Dendritic cell treated with granulocyte-macrophage colony-stimulating factor and Interleukin-4, amounts not matched to agents 40 ng/mL and 50 ng/mL, for 4 days (primary cell): Measurements from ENCODE around the gene ZFYVE28.

ENCODE experiments used
- H3K27ac Mint-ChIP-seq: one replicate; pipeline ENCODE4 v1.8.0; 2022; ENCODE audit warnings: mild to moderate bottlenecking, mixed read lengths
- H3K27me3 Mint-ChIP-seq: one replicate; pipeline ENCODE4 v1.8.0; 2022; ENCODE audit warnings: mild to moderate bottlenecking, mixed read lengths
- H3K36me3 Mint-ChIP-seq: one replicate; pipeline ENCODE4 v1.8.0; 2022; ENCODE audit warnings: low read depth, mixed read lengths
- H3K4me1 Mint-ChIP-seq: one replicate; pipeline ENCODE4 v1.8.0; 2022; ENCODE audit warnings: low read depth, mixed read lengths
- H3K4me3 Mint-ChIP-seq: one replicate; pipeline ENCODE4 v1.8.0; 2022; ENCODE audit warnings: mild to moderate bottlenecking, moderate library complexity, mixed read lengths
- H3K9me3 Mint-ChIP-seq: one replicate; pipeline ENCODE4 v1.8.0; 2022; ENCODE audit warnings: mixed read lengths
- intact Hi-C: fragments of 100-400 bp; cut with micrococcal nuclease; formaldehyde crosslinking; loops from one replicate; pipeline ENCODE4 v1.15.0; 2022

The ZFYVE28 gene

DNA sequence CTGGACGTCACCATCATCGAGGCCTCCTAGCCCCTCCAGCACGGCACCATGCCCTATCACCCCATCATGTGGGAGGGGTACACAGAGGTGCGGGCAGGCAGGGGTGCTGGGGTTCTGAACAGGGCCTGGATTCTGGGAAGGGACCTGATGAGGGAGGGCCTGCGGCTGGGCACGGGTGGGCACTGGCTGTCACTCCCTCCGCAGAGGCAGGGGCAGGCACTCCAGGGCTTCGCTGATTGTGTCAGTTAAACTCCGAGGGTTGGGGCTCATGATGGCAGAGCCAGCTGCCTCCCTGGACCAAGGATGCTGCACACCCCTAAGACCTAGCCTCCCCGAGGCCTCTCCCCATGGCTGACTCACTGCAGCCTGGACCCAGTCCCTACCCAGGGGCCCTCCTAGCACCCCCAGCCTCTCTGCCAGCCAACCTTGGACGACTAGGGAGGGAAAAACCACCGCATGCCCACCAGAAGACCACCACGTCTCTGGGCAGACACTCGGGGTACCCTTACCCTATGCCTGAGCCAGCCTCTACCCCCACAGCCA lies 45.9 kb downstream of the ZFYVE28 start:
- peaks cover 2% of the 10 kb centered on the region for H3K27me3 Mint-ChIP-seq
- H3K9me3 Mint-ChIP-seq, result peaks cover 10% of the 10 kb centered on the region
- H3K36me3 Mint-ChIP-seq, result peaks cover 28% of the 10 kb centered on the region
- intact Hi-C loops, result no loop called here
- H3K4me1 Mint-ChIP-seq, result no peaks in the 10 kb centered on the region
- H3K27ac Mint-ChIP-seq, result no peak overlapping the region
- no peak overlapping the region for H3K4me3 Mint-ChIP-seq

DNA sequence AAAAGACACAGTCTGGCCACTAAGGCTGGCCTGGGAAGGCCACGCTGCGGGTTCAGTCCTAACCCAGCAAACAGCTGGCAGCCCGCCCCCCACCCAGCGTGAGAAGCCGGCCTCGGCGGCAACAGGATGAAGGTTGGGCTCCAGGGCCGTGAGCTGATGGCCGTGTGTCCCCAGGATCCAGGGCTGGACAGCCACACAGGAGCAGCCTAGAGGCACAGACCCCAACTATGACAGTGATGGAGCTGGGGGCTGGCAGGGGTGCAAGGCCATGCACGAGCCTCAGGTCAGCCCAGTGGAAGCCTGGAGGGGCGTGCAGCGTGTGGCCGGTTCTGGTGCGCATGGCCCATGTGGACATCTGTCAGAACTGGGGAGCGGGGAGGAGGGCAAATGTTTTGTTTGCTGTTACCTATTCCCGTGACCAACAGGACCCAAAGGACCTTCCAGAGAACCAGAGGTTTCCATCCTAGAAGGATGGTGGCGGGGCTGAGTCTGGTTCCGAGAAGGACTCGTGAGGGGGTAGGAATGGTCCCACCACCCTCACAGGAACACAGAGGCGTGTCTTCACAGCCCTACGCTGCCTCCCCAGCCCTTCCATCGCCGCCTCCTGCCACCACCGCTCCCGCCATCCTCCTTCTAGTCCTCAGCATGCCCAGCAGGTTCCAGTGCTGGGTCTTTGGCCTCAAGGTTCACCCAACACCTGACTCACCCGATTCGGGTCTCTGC lies 46.5 kb downstream of the ZFYVE28 start:
- H3K27me3 Mint-ChIP-seq, result peaks cover 2% of the 10 kb centered on the region
- intact Hi-C loops, result no loop called here
- no peaks in the 10 kb centered on the region for H3K4me1 Mint-ChIP-seq
- no peak overlapping the region for H3K4me3 Mint-ChIP-seq
- H3K9me3 Mint-ChIP-seq, result peaks cover 10% of the 10 kb centered on the region
- H3K27ac Mint-ChIP-seq, result no peak overlapping the region
- H3K36me3 Mint-ChIP-seq, result peaks cover 28% of the 10 kb centered on the region

DNA sequence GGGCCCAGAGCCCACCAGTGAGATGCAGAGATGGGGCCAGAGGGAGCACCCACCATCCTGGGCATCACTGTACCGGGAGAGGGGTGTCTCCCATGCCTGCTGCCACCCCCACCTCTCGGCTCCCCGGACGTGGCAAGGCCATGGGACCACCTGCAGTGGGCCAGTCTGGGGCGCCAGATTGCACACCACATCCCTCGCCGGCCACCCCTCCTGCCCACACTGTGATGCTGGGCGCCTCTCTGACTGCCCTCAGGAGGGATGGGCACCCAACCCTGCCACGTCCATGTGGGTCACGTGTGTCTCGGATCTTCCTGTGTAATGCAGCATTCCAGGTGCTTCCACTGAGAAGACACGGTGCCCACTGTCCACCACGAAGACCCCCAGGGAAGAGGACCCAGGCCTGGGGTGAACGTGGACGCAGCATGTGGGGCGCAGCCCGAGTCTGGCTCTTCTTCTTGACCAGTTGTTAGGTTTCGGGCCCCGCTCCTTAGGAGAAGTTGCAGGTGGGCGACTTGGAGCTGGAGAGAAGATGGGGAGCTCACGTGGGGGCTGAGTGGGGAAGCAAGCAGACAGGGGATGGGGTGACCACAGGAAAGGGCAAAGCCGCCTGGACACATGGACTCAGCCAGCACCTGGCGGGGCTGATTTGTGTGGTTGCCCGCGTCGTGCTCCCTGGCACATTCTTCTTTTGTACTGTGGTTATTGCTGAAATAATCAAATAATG lies 47.7 kb downstream of the ZFYVE28 start:
- intact Hi-C loops, result no loop called here
- H3K36me3 Mint-ChIP-seq, result peaks cover 28% of the 10 kb centered on the region
- H3K4me1 Mint-ChIP-seq, result no peaks in the 10 kb centered on the region
- peaks cover 10% of the 10 kb centered on the region for H3K9me3 Mint-ChIP-seq
- H3K27ac Mint-ChIP-seq, result no peak overlapping the region
- H3K27me3 Mint-ChIP-seq, result peaks cover 6% of the 10 kb centered on the region
- no peak overlapping the region for H3K4me3 Mint-ChIP-seq

DNA sequence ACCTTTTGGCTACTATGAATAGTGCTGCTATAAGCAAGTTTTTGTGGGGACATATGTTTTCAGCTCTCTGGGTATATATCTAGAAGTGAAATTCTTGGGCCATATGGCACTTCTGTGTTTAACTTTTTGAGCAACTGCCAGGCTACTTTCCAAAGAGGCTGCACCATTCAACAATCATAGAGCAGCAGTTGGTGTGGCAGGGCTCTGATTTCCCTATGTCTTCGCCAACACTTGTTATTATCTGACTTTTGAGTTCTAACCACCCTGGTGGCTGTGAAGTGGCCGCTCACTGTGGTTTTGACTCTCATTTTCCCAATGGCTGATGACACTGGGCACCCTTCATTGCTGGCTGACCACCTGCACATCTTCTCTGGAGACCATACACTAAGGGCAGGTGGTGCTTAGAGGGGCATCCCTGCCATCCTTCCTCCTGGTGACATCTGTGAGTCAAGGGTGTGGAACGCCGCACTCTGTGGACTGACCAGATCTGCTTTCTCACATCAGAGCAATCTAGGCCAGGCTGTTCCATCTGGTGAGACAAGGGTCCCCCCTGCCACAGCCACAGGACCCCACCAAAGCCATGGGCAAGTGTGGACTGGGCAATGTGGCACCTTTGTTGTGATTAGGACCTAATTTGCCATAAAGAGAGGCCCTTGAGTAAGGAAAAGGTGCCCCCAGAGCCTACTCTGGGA lies 49.6 kb downstream of the ZFYVE28 start:
- H3K9me3 Mint-ChIP-seq, result peaks cover 10% of the 10 kb centered on the region
- no peak overlapping the region for H3K4me3 Mint-ChIP-seq
- intact Hi-C loops, result no loop called here
- peaks cover 14% of the 10 kb centered on the region for H3K4me1 Mint-ChIP-seq
- no peak overlapping the region for H3K27ac Mint-ChIP-seq
- H3K27me3 Mint-ChIP-seq, result peaks cover 18% of the 10 kb centered on the region
- peaks cover 26% of the 10 kb centered on the region for H3K36me3 Mint-ChIP-seq

DNA sequence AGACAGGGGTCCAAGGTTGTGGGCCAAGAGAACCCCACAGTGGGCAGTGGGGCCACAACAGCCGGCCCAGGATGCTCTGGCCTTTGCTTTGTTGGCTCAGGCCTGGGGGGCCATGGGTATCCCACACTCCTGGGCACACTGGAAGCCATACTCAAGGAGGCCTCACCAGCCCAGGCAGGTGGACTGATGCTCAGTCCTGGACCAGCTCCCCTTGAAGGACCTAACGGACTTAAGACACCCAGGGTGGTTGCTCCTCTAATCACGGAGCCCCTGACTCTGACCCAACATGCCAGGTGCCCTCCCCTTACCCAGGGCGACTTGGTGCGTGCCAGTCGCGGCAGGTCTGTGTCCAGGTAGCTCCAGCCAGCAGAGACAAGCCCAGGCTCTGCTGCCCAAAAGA lies 50.8 kb downstream of the ZFYVE28 start:
- Mint-ChIP-seq H3K4me3 (no peak overlapping the region), H3K27ac (no peak overlapping the region), H3K36me3 (peaks cover 21% of the 10 kb centered on the region), H3K4me1 (peaks cover 18% of the 10 kb centered on the region), H3K27me3 (peaks cover 18% of the 10 kb centered on the region), H3K9me3 (peaks cover 10% of the 10 kb centered on the region)
- intact Hi-C loops, result no loop called here

DNA sequence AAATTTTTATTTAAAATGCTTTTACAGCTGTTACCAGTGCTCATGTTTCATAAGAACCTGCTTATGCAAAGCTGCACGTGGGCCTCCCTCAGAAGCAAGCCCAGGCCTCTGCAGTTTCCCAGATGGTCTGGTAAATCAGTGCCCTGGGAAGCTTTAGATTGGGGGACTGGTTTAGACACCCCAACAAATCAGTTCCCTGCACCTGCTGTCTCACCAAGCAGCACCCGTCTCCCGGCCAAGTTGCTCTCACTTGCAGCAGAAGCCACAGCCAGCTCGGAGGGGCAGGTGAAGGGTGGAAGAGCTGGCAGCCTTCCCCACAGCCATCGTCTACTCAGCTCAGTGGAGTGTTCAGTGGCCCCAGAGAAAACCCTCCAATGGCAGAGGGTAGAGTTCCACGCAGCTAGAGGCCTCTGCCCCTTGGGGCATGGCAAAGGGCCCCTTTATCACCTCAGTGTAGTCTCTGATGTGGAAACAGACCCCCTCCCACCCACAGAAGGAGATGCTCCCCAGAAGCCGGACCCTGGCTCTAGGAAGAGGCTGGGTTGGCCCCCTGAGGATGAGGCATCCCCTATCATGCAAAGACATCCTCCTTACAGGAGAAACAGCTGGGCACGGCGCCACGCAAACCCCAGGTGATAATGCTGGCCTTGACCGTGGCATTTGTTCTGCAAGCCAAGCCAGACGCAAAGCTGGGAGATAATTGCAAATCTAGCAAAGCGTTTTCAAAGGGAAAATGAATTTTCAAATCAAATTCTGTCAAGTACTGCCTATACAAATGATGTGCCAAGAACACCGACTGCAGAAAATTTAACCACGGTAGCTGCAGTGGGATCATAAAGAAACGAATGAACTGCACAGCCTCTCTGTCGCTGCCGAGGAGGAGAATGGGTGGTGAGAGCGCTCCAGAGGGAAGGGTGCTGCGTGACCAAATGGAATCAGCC lies 51.9 kb downstream of the ZFYVE28 start:
- intact Hi-C loops, result no loop called here
- no peak overlapping the region for H3K27ac Mint-ChIP-seq

DNA sequence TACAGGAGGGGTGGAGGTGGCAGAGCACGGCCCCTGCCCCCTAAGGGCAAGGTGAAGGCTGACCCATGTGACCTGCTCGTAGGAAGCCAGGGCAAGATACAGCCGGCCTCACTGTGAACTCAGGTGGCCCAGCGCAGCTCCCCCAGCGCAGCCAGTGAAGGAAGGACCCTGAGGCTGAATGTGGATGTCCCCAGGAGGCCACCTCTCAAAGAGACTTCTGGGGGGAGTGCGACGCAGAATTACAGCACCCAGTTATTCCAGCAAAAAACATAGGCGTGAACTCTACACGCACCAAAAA lies 52.6 kb downstream of the ZFYVE28 start:
- Mint-ChIP-seq H3K9me3 (peaks cover 10% of the 10 kb centered on the region), H3K36me3 (peaks cover 15% of the 10 kb centered on the region), H3K27me3 (peaks cover 18% of the 10 kb centered on the region), H3K27ac (no peak overlapping the region), H3K4me1 (peaks cover 18% of the 10 kb centered on the region), H3K4me3 (no peak overlapping the region)
- intact Hi-C loops, result no loop called here

More for the DNA sequence above, 51.9 kb downstream of the ZFYVE28 start:
- H3K36me3 Mint-ChIP-seq, result peaks cover 21% of the 10 kb centered on the region
- peaks cover 18% of the 10 kb centered on the region for H3K27me3 Mint-ChIP-seq
- no peak overlapping the region for H3K4me3 Mint-ChIP-seq
- peaks cover 10% of the 10 kb centered on the region for H3K9me3 Mint-ChIP-seq
- H3K4me1 Mint-ChIP-seq, result peaks cover 18% of the 10 kb centered on the region

DNA sequence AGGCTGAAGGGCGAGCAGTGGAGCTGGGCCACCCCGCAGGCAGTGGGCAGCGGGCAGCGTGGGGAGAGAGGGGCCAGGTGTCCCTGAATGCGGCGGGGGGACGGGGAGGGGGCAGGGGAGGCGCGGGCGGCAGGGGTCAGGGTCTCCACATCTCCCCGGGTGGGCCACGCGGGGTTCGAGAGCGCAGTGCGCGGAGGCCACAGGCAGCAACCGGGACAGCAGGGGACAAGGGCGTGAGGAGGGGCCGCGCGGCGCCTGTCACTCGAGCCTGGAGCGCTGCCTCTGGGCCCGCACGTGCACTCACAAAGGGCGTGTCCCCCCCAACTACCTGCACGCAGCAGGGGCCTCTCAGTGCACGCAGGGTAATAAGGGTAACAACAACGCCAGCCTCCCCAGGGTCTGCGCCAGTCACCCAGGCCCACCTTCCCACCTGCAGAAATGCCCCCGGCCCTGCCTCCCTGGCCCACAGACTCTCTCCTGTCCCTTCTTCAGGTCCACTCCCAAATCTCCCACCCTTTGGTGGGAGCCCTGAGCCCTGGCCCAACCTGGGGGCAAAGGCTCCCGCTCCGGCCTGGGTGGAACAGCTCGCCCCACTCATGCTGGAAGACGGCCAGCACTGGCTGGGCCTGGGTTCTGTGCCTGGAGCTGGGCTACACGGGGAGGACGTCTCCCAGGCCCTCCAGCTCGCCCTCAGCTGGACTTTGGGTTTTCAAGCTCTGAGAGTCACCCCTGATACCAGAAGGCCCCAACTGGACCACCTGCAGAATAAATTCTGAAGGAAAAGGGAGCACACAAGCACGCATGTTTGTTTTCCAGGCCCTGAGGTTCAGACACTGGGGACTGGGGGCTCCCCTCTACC lies 53.2 kb downstream of the ZFYVE28 start:
- peaks cover 9% of the 10 kb centered on the region for H3K36me3 Mint-ChIP-seq
- intact Hi-C loops, result no loop called here
- peak overlapping the region; percentile 65 for H3K4me3 Mint-ChIP-seq
- peaks cover 18% of the 10 kb centered on the region for H3K27me3 Mint-ChIP-seq
- peaks cover 10% of the 10 kb centered on the region for H3K9me3 Mint-ChIP-seq
- no peak overlapping the region for H3K27ac Mint-ChIP-seq
- H3K4me1 Mint-ChIP-seq, result peaks cover 18% of the 10 kb centered on the region

DNA sequence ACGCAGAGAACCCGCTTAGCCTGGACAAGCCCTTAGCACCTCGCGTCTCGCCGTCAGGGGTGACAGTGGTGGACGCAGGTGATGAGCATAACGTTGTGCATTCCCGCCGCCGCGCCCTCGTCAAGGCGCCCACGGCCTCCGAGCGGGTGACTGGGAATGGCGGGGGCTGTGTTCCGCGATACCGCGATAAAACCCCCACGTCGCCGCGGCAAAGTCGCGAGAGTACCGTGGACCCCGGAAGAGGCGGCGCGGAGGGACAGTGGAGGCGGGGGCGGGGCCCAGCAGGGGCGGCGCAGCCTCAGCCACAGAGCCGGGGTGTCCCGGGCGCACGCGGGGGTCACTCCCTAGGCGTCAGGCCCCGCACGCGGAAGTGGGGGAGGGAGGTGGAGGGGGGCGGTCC lies 53.8 kb downstream of the ZFYVE28 start:
- H3K4me3 Mint-ChIP-seq, result peak overlapping the region; percentile 65
- intact Hi-C loops, result no loop called here
- H3K27ac Mint-ChIP-seq, result peak overlapping the region; percentile 23
- peaks cover 10% of the 10 kb centered on the region for H3K9me3 Mint-ChIP-seq
- H3K27me3 Mint-ChIP-seq, result peaks cover 18% of the 10 kb centered on the region
- peaks cover 18% of the 10 kb centered on the region for H3K4me1 Mint-ChIP-seq
- H3K36me3 Mint-ChIP-seq, result peaks cover 5% of the 10 kb centered on the region

DNA sequence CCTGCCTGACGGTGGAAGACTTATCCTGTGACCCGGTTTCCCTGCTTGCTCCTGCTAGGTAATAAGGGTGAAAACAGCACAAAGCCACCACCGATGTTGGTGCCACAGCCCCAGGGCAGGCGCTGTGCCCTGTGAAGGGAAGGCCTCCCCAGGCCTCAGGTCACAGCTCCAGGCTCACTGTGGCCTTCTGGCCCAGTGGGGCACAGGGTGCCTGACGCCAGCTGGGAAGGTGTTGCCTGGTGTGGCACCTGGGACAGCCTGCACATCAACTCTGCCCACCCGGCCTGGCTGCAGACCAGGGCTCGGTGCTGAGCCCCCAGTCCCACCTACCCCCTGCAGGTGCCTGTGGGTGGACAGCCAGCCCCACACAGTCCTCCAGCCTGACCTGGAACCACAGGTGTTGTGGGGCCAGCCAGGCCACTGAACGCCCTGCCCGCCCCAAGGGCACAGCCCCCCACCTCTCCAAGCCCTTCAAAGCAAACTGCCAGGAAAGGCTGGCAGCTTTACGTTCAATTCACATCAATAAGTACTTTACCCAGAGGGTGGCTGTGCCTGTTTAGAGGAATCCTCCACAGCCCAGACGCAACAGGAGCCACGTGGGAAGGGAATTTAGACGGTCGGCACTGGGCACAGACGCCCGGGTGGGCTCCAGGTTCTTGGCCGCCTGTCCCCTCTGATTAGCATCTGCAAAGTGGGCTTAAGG lies 54.3 kb downstream of the ZFYVE28 start:
- H3K27ac Mint-ChIP-seq, result peak overlapping the region; percentile 23
- peaks cover 18% of the 10 kb centered on the region for H3K27me3 Mint-ChIP-seq
- peaks cover 6% of the 10 kb centered on the region for H3K9me3 Mint-ChIP-seq
- H3K36me3 Mint-ChIP-seq, result peaks cover 4% of the 10 kb centered on the region
- peak overlapping the region; percentile 65 for H3K4me3 Mint-ChIP-seq
- peaks cover 18% of the 10 kb centered on the region for H3K4me1 Mint-ChIP-seq
- intact Hi-C loops, result no loop called here

DNA sequence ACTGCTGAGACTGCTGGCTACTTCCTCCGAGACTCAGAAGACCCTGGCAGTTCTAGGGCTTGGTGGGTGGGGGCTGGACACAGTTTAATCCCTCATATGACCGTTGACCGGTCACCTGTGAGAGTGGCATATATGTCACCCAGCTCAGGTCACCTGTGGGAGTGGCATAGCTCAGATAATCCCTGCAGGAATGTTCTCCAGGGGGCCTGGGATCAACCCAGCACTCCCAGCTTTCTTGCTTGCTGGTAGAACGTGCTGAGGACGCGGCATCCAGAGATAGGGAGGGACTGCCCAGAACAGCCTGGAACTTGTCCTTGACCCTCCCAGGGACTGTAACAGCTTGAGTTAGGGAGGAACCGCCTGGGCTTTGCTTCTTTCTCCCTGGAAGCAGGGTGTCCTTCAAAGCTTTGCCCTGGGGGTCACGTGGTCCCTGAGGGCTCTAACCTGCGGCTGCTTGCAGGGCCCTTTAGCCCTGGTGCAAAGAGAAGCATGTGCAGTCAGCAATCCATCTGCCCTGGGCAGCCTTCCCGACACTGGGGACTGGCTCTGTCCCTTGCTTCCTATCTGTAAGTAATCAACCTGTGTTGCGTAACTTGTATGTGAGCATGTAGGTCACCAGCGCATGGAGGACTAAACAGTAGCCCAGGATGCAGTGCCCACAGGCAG lies 55.3 kb downstream of the ZFYVE28 start:
- H3K27ac Mint-ChIP-seq, result peak overlapping the region; percentile 12
- H3K4me3 Mint-ChIP-seq, result no peak overlapping the region
- peaks cover 18% of the 10 kb centered on the region for H3K4me1 Mint-ChIP-seq
- H3K36me3 Mint-ChIP-seq, result no peaks in the 10 kb centered on the region
- intact Hi-C loops, result no loop called here
- H3K27me3 Mint-ChIP-seq, result peaks cover 17% of the 10 kb centered on the region
- H3K9me3 Mint-ChIP-seq, result no peaks in the 10 kb centered on the region
